ENCODE results near the gene ADGRD1. TPM values are rescaled to one million over a fixed set of nuclear protein-coding genes. Genes with fewer than 3 reads are reported as not detected.
A peak's percentile ranks its signal among the peaks of the same experiment; 100 is the strongest.

ADGRD1 gene
- total and polyA plus RNA-seq, 7 donors, result 0.46 to 22.5 (median 7.2) TPM

- no peak overlapping the region for H3K4me3 ChIP-seq
- TF ChIP-seq POLR2A (IDR thresholded peaks at IDR 0.05) (no peak), EP300 (IDR thresholded peaks at IDR 0.05) (no peak), POLR2AphosphoS5 (IDR thresholded peaks at IDR 0.05) (no peak)
- TF ChIP-seq, protein P1, sequence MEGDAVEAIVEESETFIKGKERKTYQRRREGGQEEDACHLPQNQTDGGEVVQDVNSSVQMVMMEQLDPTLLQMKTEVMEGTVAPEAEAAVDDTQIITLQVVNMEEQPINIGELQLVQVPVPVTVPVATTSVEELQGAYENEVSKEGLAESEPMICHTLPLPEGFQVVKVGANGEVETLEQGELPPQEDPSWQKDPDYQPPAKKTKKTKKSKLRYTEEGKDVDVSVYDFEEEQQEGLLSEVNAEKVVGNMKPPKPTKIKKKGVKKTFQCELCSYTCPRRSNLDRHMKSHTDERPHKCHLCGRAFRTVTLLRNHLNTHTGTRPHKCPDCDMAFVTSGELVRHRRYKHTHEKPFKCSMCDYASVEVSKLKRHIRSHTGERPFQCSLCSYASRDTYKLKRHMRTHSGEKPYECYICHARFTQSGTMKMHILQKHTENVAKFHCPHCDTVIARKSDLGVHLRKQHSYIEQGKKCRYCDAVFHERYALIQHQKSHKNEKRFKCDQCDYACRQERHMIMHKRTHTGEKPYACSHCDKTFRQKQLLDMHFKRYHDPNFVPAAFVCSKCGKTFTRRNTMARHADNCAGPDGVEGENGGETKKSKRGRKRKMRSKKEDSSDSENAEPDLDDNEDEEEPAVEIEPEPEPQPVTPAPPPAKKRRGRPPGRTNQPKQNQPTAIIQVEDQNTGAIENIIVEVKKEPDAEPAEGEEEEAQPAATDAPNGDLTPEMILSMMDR (IDR thresholded peaks at IDR 0.05), result no peak
- no peaks in the 10 kb centered on the region for H3K9me3 ChIP-seq
- H3K27me3 ChIP-seq, result no peaks in the 10 kb centered on the region
- no peak overlapping the region for H3K27ac ChIP-seq
- WGBS, 2 donors, result 80 to 83% methylated on average over 28 of the region's 28 CpGs
- DNase-seq, result no peak
- intact Hi-C loops (cut with DNase I), result no loop called here
- peaks cover 0 to 14% (median 11%) of the 10 kb centered on the region in 4 donors for H3K4me1 ChIP-seq
- no peaks in the 10 kb centered on the region for H3K36me3 ChIP-seq
Measured at GRCh38 chr12:131032082-131032750, 78.5 kb downstream of the ADGRD1 start.

GRCh38 chr12:131033486-131033885, 79.8 kb downstream of the ADGRD1 start:
- 78 to 81% methylated on average over 16 of the region's 16 CpGs for WGBS, 2 donors
- intact Hi-C loops (cut with DNase I), result no loop called here
- Histone ChIP-seq H3K4me3 (no peak overlapping the region), H3K9me3 (no peaks in the 10 kb centered on the region), H3K27ac (no peak overlapping the region), H3K4me1 (peaks cover 0 to 4% (median under 1%) of the 10 kb centered on the region in 4 donors), H3K27me3 (no peaks in the 10 kb centered on the region), H3K36me3 (no peaks in the 10 kb centered on the region)
- no peak for DNase-seq
- TF ChIP-seq POLR2A (IDR thresholded peaks at IDR 0.05), result no peak
- TF ChIP-seq POLR2AphosphoS5 (IDR thresholded peaks at IDR 0.05), result no peak
- TF ChIP-seq, protein P1 (IDR thresholded peaks at IDR 0.05), result no peak
- TF ChIP-seq EP300 (IDR thresholded peaks at IDR 0.05), result no peak

DNA sequence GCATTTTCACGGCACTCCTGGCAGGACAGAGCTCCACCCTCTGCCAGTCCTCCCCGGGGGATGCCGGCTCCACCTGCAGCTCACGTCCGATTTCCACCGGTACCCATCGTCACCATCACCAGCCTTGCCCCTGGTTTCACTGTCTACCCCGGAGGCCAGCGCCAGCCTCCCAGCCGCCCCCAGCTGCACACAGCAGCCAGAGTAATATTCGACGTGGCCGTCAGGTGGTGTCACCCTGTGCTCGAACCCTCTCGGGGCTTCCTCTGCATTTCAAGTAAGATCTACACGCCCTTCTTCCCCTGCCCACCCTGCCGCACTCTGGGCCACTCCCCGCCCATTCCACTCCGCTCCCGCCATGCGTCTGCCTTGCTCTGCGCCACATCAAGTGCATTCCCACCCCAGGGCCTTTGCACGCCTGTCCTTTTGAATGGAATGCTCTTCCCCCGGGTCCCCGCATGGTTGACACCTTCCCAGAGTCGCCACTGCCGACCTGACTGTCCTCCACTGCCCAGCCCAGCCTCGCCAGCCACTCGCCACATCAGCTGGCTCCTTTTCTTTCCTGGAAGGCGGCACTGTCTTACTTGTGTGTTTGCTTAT, 80.3 kb downstream of the ADGRD1 start:
- TF ChIP-seq EP300 (IDR thresholded peaks at IDR 0.05) (no peak), POLR2A (IDR thresholded peaks at IDR 0.05) (no peak), POLR2AphosphoS5 (IDR thresholded peaks at IDR 0.05) (no peak)
- TF ChIP-seq, protein P1 (IDR thresholded peaks at IDR 0.05), result no peak
- Histone ChIP-seq H3K4me1 (peaks cover 0 to 4% (median 0%) of the 10 kb centered on the region in 4 donors), H3K27me3 (no peaks in the 10 kb centered on the region), H3K27ac (no peak overlapping the region), H3K4me3 (no peak overlapping the region), H3K36me3 (no peaks in the 10 kb centered on the region), H3K9me3 (no peaks in the 10 kb centered on the region)
- no peak for DNase-seq
- intact Hi-C loops (cut with DNase I), result no loop called here
- 85 to 90% methylated on average over 30 of the region's 30 CpGs for WGBS, 2 donors

DNA sequence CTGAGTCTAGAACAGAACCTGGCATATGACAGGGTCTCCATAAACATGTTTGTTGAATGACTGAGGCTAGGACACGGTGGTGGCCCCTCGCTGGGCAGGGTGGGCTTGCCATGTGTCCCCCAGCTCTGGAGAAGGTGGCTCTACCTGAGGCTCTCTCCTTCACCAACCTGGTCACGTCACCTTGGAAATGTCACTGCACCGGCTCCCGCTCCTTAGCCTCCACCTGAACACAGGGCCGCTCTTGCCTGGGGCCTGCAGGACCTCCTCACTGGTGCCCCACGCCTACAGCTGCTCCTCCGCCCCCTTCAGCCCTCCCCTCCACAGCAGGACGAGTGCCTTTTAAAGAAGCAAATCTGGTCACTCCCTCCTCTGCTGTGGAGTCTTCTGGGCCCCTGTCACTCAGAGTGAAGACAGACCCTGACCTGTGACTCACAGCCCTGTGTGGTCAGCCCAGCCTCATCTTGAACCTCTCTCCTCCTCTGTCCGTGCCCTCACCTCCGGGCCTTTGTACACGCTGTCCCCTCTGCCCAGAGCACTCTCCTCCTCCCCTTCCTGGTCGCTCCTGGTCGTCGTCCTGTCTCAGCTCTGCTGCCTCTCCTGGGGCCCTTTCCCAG, 81.0 kb downstream of the ADGRD1 start:
- peak overlapping the region in 1 of 4 donors; percentile 43 for H3K27ac ChIP-seq
- H3K9me3 ChIP-seq, result no peaks in the 10 kb centered on the region
- peak overlapping the region in 1 of 4 donors; percentile 10 for H3K4me3 ChIP-seq
- intact Hi-C loops (cut with DNase I), result no loop called here
- H3K27me3 ChIP-seq, result no peaks in the 10 kb centered on the region
- H3K4me1 ChIP-seq, result peaks cover 0 to 4% (median under 1%) of the 10 kb centered on the region in 4 donors
- no peaks in the 10 kb centered on the region for H3K36me3 ChIP-seq
- 58 to 71% methylated on average over 15 of the region's 15 CpGs for WGBS, 2 donors
- TF ChIP-seq POLR2A (IDR thresholded peaks at IDR 0.05), result no peak
- TF ChIP-seq EP300 (IDR thresholded peaks at IDR 0.05), result no peak
- TF ChIP-seq, protein P1 (IDR thresholded peaks at IDR 0.05), result no peak
- no peak for TF ChIP-seq POLR2AphosphoS5 (IDR thresholded peaks at IDR 0.05)
- no peak for DNase-seq
